ENCODE measurements around the gene PTPN6.

PTPN6 gene

DNA sequence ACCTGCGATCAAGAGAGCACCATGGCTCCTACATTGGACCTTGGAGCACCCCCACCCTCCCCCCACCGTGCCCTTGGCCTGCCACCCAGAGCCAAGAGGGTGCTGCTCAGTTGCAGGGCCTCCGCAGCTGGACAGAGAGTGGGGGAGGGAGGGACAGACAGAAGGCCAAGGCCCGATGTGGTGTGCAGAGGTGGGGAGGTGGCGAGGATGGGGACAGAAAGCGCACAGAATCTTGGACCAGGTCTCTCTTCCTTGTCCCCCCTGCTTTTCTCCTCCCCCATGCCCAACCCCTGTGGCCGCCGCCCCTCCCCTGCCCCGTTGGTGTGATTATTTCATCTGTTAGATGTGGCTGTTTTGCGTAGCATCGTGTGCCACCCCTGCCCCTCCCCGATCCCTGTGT, 9.4 kb upstream of the PTPN6 start:
- H3K27me3 ChIP-seq (ENCODE audit: control insufficient read depth in 1 of 2, insufficient read depth in 2 of 2, low read length in 2 of 2) = no peaks in the 10 kb centered on the region
- peaks cover 9 to 20% of the 10 kb centered on the region in 2 donors for H3K36me3 ChIP-seq (ENCODE audit: control insufficient read depth in 1 of 2, insufficient read depth in 2 of 2, low read length in 2 of 2)
- H3K4me1 ChIP-seq (ENCODE audit: control insufficient read depth in 1 of 2, insufficient read depth in 2 of 2, low read length in 2 of 2) = peaks cover 27 to 55% of the 10 kb centered on the region in 2 donors
- H3K4me3 ChIP-seq (ENCODE audit: low read depth in 1 of 2, low read length in 2 of 2) = no peak overlapping the region
- H3K9me3 ChIP-seq (ENCODE audit: control insufficient read depth in 1 of 2, low read length in 2 of 2) = no peaks in the 10 kb centered on the region
- H3K27ac ChIP-seq (ENCODE audit: low read depth, low read length) = no peak overlapping the region
- no peak overlapping the region for H3K9ac ChIP-seq (ENCODE audit: low read depth in 1 of 2, low read length in 2 of 2)

DNA sequence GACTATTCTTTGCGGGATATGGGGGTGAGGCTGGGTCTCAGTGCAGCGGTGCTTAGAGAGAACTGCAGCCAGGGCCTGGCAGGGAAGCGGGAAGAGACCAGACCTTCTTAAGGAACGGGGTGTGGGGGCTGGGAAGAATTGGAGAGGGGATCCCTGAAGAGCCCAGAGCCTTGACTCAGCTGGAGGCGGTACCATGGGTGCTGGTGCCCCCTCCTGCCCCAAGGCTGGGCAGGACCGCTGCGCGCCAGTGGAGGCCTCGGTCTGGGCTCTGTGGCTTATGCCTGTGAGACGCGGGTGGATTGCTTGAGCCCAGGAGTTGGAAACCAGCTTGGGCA, 8.9 kb upstream of the PTPN6 start:
- H3K9ac ChIP-seq (ENCODE audit: low read depth in 1 of 2, low read length in 2 of 2) = no peak overlapping the region
- peaks cover 9 to 20% of the 10 kb centered on the region in 2 donors for H3K36me3 ChIP-seq (ENCODE audit: control insufficient read depth in 1 of 2, insufficient read depth in 2 of 2, low read length in 2 of 2)
- peak overlapping the region; percentile 95 for H3K27ac ChIP-seq (ENCODE audit: low read depth, low read length)
- no peaks in the 10 kb centered on the region for H3K9me3 ChIP-seq (ENCODE audit: control insufficient read depth in 1 of 2, low read length in 2 of 2)
- H3K4me1 ChIP-seq (ENCODE audit: control insufficient read depth in 1 of 2, insufficient read depth in 2 of 2, low read length in 2 of 2) = peaks cover 28 to 55% of the 10 kb centered on the region in 2 donors
- no peak overlapping the region for H3K4me3 ChIP-seq (ENCODE audit: low read depth in 1 of 2, low read length in 2 of 2)
- no peaks in the 10 kb centered on the region for H3K27me3 ChIP-seq (ENCODE audit: control insufficient read depth in 1 of 2, insufficient read depth in 2 of 2, low read length in 2 of 2)

DNA sequence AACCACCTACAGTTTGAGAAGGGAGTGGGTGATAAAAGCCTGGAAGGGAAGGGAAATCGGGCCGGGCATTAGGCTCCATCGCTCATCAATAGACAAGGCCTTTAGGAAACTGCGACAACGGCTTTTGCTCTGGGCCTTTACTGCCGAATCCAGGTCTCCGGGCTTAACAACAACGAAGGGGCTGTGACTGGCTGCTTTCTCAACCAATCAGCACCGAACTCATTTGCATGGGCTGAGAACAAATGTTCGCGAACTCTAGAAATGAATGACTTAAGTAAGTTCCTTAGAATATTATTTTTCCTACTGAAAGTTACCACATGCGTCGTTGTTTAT, 7.8 kb upstream of the PTPN6 start:
- H3K9ac ChIP-seq (ENCODE audit: low read depth in 1 of 2, low read length in 2 of 2) = peak overlapping the region; percentile 82 to 99
- H3K9me3 ChIP-seq (ENCODE audit: control insufficient read depth in 1 of 2, low read length in 2 of 2) = no peaks in the 10 kb centered on the region
- peaks cover 9 to 20% of the 10 kb centered on the region in 2 donors for H3K36me3 ChIP-seq (ENCODE audit: control insufficient read depth in 1 of 2, insufficient read depth in 2 of 2, low read length in 2 of 2)
- H3K4me1 ChIP-seq (ENCODE audit: control insufficient read depth in 1 of 2, insufficient read depth in 2 of 2, low read length in 2 of 2) = peaks cover 26 to 49% of the 10 kb centered on the region in 2 donors
- peak overlapping the region; percentile 95 for H3K27ac ChIP-seq (ENCODE audit: low read depth, low read length)
- no peaks in the 10 kb centered on the region for H3K27me3 ChIP-seq (ENCODE audit: control insufficient read depth in 1 of 2, insufficient read depth in 2 of 2, low read length in 2 of 2)
- peak overlapping the region in 1 of 2 donors; percentile 95 for H3K4me3 ChIP-seq (ENCODE audit: low read depth in 1 of 2, low read length in 2 of 2)

DNA sequence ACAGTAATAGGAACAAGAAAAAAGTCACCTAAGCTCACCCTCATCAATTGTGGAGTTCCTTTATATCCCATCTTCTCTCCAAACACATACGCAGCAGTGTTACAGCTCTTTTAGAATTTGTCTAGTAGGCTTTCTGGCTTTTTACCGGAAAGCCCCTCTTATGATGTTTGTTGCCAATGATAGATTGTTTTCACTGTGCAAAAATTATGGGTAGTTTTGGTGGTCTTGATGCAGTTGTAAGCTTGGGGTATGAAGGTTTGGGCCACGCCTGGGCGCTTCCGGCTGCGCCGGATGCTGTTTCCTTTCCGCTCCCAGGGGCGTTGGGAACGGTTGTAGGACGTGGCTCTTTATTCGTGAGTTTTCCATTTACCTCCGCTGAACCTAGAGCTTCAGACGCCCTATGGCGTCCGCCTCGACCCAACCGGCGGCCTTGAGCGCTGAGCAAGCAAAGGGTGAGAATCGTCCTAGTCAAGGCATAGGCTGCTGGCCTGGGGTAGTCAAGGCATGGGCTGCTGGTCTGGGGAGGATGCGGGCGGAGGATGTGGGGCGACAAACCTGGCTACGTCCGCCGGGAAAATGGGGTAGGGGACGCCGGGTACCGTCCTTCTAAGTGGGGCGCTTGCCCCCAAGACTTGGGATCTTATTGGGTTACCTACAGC, 7.3 kb upstream of the PTPN6 start, which contains the start of the genes C12orf57 and RNU7-1:
C12orf57 (plus strand) TSS at position 301 of the 659 bp plus-strand sequence; CDS start at position 401, 100 bp downstream.
RNU7-1 (plus strand) TSS at position 95 of the 659 bp plus-strand sequence.
- H3K9me3 ChIP-seq (ENCODE audit: control insufficient read depth in 1 of 2, low read length in 2 of 2) = no peaks in the 10 kb centered on the region
- H3K9ac ChIP-seq (ENCODE audit: low read depth in 1 of 2, low read length in 2 of 2) = peak within 1 kb of the TSS; percentile 82 to 99
- peaks cover 9 to 20% of the 10 kb centered on the region in 2 donors for H3K36me3 ChIP-seq (ENCODE audit: control insufficient read depth in 1 of 2, insufficient read depth in 2 of 2, low read length in 2 of 2)
- peak within 1 kb of the TSS; percentile 88 to 95 for H3K4me3 ChIP-seq (ENCODE audit: low read depth in 1 of 2, low read length in 2 of 2)
- peaks cover 23 to 46% of the 10 kb centered on the region in 2 donors for H3K4me1 ChIP-seq (ENCODE audit: control insufficient read depth in 1 of 2, insufficient read depth in 2 of 2, low read length in 2 of 2)
- H3K27me3 ChIP-seq (ENCODE audit: control insufficient read depth in 1 of 2, insufficient read depth in 2 of 2, low read length in 2 of 2) = no peaks in the 10 kb centered on the region
- H3K27ac ChIP-seq (ENCODE audit: low read depth, low read length) = peak within 1 kb of the TSS; percentile 95

DNA sequence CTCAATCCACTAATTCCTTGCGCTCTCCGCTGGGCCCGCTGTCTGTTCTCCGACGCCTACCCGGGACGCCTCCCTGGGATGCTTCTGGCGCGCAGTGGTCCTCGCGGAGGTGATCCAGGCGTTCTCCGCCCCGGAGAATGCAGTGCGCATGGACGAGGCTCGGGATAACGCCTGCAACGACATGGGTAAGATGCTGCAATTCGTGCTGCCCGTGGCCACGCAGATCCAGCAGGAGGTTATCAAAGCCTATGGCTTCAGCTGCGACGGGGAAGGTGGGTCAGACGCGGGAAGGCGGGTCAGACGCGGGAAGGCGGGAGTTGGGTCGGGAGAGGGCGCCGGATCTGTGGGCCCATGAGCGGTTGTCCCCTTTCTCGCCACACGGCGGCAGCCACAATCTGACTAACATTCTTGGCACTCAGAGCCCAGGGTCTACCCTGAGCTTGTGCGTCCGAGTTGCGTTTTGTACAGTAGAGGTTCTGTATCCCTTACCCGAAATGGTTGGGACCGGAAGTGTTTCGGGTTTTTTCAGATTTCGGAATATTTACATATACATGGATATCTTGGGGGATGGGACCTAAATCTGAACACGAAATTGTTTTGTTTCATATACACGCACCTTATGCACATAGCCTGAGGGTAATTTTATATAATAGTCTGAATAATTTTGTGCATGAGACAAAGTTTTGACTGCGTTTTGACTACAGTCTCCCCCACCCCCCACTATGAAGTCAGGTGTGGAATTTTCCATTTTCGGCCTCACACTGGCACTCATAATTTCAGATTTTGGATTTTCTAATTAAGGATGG, 6.6 kb upstream of the PTPN6 start:
- no peaks in the 10 kb centered on the region for H3K9me3 ChIP-seq (ENCODE audit: control insufficient read depth in 1 of 2, low read length in 2 of 2)
- peak overlapping the region; percentile 95 for H3K27ac ChIP-seq (ENCODE audit: low read depth, low read length)
- peak overlapping the region; percentile 82 to 99 for H3K9ac ChIP-seq (ENCODE audit: low read depth in 1 of 2, low read length in 2 of 2)

DNA sequence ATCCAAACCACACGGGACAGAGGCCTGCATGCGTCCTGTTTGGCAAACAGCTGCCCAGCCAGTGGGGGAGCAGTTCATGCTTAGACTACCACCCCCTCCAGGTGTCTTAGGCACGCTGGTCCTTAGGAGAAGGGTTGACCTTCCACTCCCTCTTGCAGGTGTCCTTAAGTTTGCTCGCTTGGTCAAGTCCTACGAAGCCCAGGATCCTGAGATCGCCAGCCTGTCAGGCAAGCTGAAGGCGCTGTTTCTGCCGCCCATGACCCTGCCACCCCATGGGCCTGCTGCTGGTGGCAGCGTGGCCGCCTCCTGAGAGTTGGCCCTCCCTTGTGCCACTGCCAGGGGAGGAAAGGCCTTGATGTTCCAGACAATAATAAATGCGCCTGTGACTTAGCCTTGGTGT, 5.5 kb upstream of the PTPN6 start:
- peak overlapping the region; percentile 91 for H3K27ac ChIP-seq (ENCODE audit: low read depth, low read length)
- no peaks in the 10 kb centered on the region for H3K27me3 ChIP-seq (ENCODE audit: control insufficient read depth in 1 of 2, insufficient read depth in 2 of 2, low read length in 2 of 2)
- peaks cover 9 to 11% of the 10 kb centered on the region in 2 donors for H3K36me3 ChIP-seq (ENCODE audit: control insufficient read depth in 1 of 2, insufficient read depth in 2 of 2, low read length in 2 of 2)
- H3K9me3 ChIP-seq (ENCODE audit: control insufficient read depth in 1 of 2, low read length in 2 of 2) = no peaks in the 10 kb centered on the region
- H3K4me3 ChIP-seq (ENCODE audit: low read depth in 1 of 2, low read length in 2 of 2) = peak overlapping the region; percentile 81 to 82
- peaks cover 37 to 56% of the 10 kb centered on the region in 2 donors for H3K4me1 ChIP-seq (ENCODE audit: control insufficient read depth in 1 of 2, insufficient read depth in 2 of 2, low read length in 2 of 2)
- peak overlapping the region; percentile 65 to 67 for H3K9ac ChIP-seq (ENCODE audit: low read depth in 1 of 2, low read length in 2 of 2)

More for the DNA sequence above, 6.6 kb upstream of the PTPN6 start:
- Histone ChIP-seq H3K4me1 (ENCODE audit: control insufficient read depth in 1 of 2, insufficient read depth in 2 of 2, low read length in 2 of 2) (peaks cover 31 to 47% of the 10 kb centered on the region in 2 donors), H3K36me3 (ENCODE audit: control insufficient read depth in 1 of 2, insufficient read depth in 2 of 2, low read length in 2 of 2) (peaks cover 9 to 14% of the 10 kb centered on the region in 2 donors), H3K27me3 (ENCODE audit: control insufficient read depth in 1 of 2, insufficient read depth in 2 of 2, low read length in 2 of 2) (no peaks in the 10 kb centered on the region), H3K4me3 (ENCODE audit: low read depth in 1 of 2, low read length in 2 of 2) (peak overlapping the region; percentile 88 to 95)

DNA sequence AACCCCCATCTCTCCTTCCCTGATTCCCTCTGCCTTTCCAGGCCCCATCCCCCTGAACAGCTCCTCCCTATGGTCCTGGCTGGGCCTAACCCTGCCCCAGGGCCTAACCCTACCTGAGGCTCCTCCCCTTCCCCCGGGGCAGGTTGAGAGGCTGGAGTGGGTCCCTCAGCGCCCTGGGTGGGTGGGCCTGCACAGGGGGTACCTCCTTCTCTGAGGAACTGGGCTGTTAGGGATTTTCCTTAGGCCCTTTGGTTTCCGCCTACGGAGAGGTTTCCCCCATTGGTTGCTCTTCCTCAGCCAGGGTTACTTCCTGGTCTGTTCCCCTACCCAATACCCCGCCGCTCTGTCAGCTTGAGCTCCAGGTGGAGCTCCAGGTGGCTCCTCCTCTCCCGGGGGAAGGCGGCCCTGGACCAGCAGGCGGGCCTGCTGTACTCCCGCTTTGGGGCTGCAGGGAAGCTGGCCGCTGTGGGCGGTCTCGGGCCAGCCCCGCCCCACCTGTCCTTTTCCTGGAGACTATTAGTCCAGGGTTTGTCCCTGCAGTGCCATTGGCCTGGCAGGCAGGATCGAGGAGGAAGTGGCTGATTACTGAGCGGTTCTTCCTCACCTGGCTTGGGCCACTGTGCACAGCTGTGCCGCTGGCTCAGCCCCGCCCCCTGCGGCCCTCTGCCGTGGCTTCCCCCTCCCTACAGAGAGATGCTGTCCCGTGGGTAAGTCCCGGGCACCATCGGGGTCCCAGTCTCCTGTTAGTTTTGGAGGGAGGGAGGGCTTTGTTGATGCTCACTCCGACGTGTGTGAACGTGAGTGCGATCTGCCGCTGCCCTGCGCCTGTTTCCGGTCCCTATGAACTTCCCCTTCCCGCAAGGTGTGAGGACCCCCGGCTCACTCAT, 4.9 kb upstream of the PTPN6 start:
- H3K36me3 ChIP-seq (ENCODE audit: control insufficient read depth in 1 of 2, insufficient read depth in 2 of 2, low read length in 2 of 2) = peaks cover 4 to 5% of the 10 kb centered on the region in 2 donors
- H3K4me1 ChIP-seq (ENCODE audit: control insufficient read depth in 1 of 2, insufficient read depth in 2 of 2, low read length in 2 of 2) = peaks cover 39 to 61% of the 10 kb centered on the region in 2 donors
- H3K9me3 ChIP-seq (ENCODE audit: control insufficient read depth in 1 of 2, low read length in 2 of 2) = no peaks in the 10 kb centered on the region
- H3K9ac ChIP-seq (ENCODE audit: low read depth in 1 of 2, low read length in 2 of 2) = peak overlapping the region; percentile 65 to 67
- H3K27me3 ChIP-seq (ENCODE audit: control insufficient read depth in 1 of 2, insufficient read depth in 2 of 2, low read length in 2 of 2) = no peaks in the 10 kb centered on the region
- H3K4me3 ChIP-seq (ENCODE audit: low read depth in 1 of 2, low read length in 2 of 2) = peak overlapping the region; percentile 81 to 82
- peak overlapping the region; percentile 91 for H3K27ac ChIP-seq (ENCODE audit: low read depth, low read length)

DNA sequence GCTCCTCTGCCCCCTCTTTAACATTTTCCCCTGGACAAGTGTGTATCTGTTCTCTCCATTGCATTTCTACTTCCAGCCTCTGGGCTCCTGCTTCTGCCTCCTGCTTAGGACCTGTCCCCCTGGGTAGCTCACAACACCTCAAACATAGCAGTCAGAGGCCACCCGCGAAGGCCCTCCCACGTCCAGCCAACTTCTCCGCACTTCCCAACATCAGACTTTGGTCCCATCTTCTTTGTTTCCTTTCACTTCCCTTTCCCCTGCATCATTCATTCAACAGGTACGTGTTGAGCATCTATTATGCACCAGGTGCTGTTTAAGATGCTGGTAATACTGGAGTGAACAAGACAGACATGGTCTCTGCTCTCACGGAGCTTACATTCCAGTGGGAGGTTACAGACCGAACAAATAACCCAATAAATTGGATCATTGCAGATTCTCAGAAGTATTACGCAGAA, 4.2 kb upstream of the PTPN6 start:
- H3K36me3 ChIP-seq (ENCODE audit: control insufficient read depth in 1 of 2, insufficient read depth in 2 of 2, low read length in 2 of 2) = no peaks in the 10 kb centered on the region
- no peaks in the 10 kb centered on the region for H3K27me3 ChIP-seq (ENCODE audit: control insufficient read depth in 1 of 2, insufficient read depth in 2 of 2, low read length in 2 of 2)
- H3K27ac ChIP-seq (ENCODE audit: low read depth, low read length) = peak overlapping the region; percentile 91
- peaks cover 39 to 61% of the 10 kb centered on the region in 2 donors for H3K4me1 ChIP-seq (ENCODE audit: control insufficient read depth in 1 of 2, insufficient read depth in 2 of 2, low read length in 2 of 2)
- H3K9ac ChIP-seq (ENCODE audit: low read depth in 1 of 2, low read length in 2 of 2) = peak overlapping the region; percentile 65 to 67
- H3K9me3 ChIP-seq (ENCODE audit: control insufficient read depth in 1 of 2, low read length in 2 of 2) = no peaks in the 10 kb centered on the region
- H3K4me3 ChIP-seq (ENCODE audit: low read depth in 1 of 2, low read length in 2 of 2) = peak overlapping the region; percentile 81 to 82

DNA sequence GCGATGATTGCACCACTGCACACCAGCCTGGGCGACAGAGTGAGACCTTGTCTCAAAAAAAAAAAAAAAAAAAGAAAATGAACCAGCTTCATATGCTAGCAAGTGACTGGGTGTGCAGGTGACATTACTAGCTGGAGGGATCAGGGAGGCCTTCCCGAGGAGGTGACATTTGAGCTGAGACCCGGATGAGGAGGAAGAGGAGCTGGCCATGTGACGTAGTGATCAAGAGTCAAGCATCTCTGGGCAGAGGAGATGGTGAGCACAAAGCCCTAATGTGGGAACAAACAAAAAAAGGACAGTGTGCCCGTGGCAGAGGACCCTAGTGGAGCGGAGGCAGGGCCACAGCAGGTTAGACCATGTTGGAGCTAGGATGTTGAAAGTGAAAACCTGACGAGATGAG, 3.5 kb upstream of the PTPN6 start:
- H3K27me3 ChIP-seq (ENCODE audit: control insufficient read depth in 1 of 2, insufficient read depth in 2 of 2, low read length in 2 of 2) = no peaks in the 10 kb centered on the region
- H3K36me3 ChIP-seq (ENCODE audit: control insufficient read depth in 1 of 2, insufficient read depth in 2 of 2, low read length in 2 of 2) = peaks cover 0 to 4% of the 10 kb centered on the region in 2 donors
- H3K9me3 ChIP-seq (ENCODE audit: control insufficient read depth in 1 of 2, low read length in 2 of 2) = no peaks in the 10 kb centered on the region
- peak overlapping the region in 1 of 2 donors; percentile 65 for H3K9ac ChIP-seq (ENCODE audit: low read depth in 1 of 2, low read length in 2 of 2)
- H3K4me3 ChIP-seq (ENCODE audit: low read depth in 1 of 2, low read length in 2 of 2) = no peak overlapping the region
- H3K4me1 ChIP-seq (ENCODE audit: control insufficient read depth in 1 of 2, insufficient read depth in 2 of 2, low read length in 2 of 2) = peaks cover 39 to 60% of the 10 kb centered on the region in 2 donors
- H3K27ac ChIP-seq (ENCODE audit: low read depth, low read length) = no peak overlapping the region

Data from duodenal mucosa (tissue), 2 donors.